PC-3 (cell line): Measurements from ENCODE around the gene LRRC10. TPM values are rescaled to one million over a fixed set of nuclear protein-coding genes. Genes with fewer than 3 reads are reported as not detected.

Experiments used
- ATAC-seq: fragments of 200-7000 bp; cut with Tn5 transposase; 2 replicates; pipeline ENCODE4 v1.9.1; 2020; ENCODE audit warnings: mild to moderate bottlenecking, moderate library complexity
- BruUV-seq: library from RNA; stranded (reverse); fragments of 400-500 nt; replicated peaks from 2 replicates; lab custom pipeline; 2021; lab: Mats Ljungman, UMichigan
- CTCF ChIA-PET: fragments of 300-600 bp; sonication (Branson Sonifier 250); formaldehyde crosslinking; loops from one replicate; lab custom pipeline; 2022; ENCODE audit warnings: antibody characterized with exemption; lab: Charles Lee
- POLR2A ChIA-PET: fragments of 300-600 bp; sonication (Branson Sonifier 250); formaldehyde crosslinking; loops from one replicate; lab custom pipeline; 2022; ENCODE audit warnings: antibody characterized with exemption; ENCODE audit not compliant: unreplicated experiment; lab: Charles Lee
- DNase-seq: peaks from one replicate; pipeline ENCODE4 v3.0.0-alpha.2; 2015
- H2AFZ ChIP-seq: fragments of 300-600 bp; sonication (generic); 2 replicates; pipeline ENCODE4 v1.6.0; 2016; ENCODE audit warnings: antibody characterized with exemption, low read length
- H3F3A ChIP-seq: fragments of 300-600 bp; sonication (generic); one replicate; pipeline ENCODE4 v1.6.0; 2017; ENCODE audit warnings: antibody characterized with exemption, low read length, control low read depth, mild to moderate bottlenecking; ENCODE audit not compliant: unreplicated experiment
- H3K27ac ChIP-seq: fragments of 300-600 bp; sonication (generic); 2 replicates; pipeline ENCODE4 v1.5.1; 2016; ENCODE audit warnings: mild to moderate bottlenecking, low read length
- H3K27me3 ChIP-seq: fragments of 300-600 bp; sonication (generic); 2 replicates; pipeline ENCODE4 v1.6.1; 2016; ENCODE audit warnings: low read length, mixed read lengths
- H3K36me3 ChIP-seq: fragments of 300-600 bp; sonication (generic); 2 replicates; pipeline ENCODE4 v1.6.1; 2016; ENCODE audit warnings: low read depth, mixed run types, low read length, mixed read lengths
- H3K4me1 ChIP-seq: fragments of 300-600 bp; sonication (generic); 2 replicates; pipeline ENCODE4 v1.5.1; 2016; ENCODE audit warnings: low read length; ENCODE audit not compliant: insufficient read depth
- H3K4me2 ChIP-seq: fragments of 300-600 bp; sonication (generic); 2 replicates; pipeline ENCODE4 v1.6.0; 2016; ENCODE audit warnings: low read length
- H3K4me3 ChIP-seq: fragments of 300-600 bp; sonication (generic); 2 replicates; pipeline ENCODE4 v1.5.1; 2016; ENCODE audit warnings: mild to moderate bottlenecking, low read length, mixed read lengths
- H3K79me2 ChIP-seq: fragments of 300-600 bp; sonication (generic); 2 replicates; pipeline ENCODE4 v1.6.1; 2017; ENCODE audit warnings: low read length, mixed read lengths
- H3K9ac ChIP-seq: fragments of 300-600 bp; sonication (generic); 2 replicates; pipeline ENCODE4 v1.6.0; 2016; ENCODE audit warnings: mild to moderate bottlenecking, low read length
- H3K9me2 ChIP-seq: fragments of 300-600 bp; sonication (generic); replicated peaks from 2 replicates; pipeline ENCODE4 v1.6.1; 2016; ENCODE audit warnings: mixed run types, low read length, mixed read lengths
- H3K9me3 ChIP-seq: fragments of 300-600 bp; sonication (generic); 2 replicates; pipeline ENCODE4 v1.6.1; 2016; ENCODE audit warnings: low read length, mixed read lengths
- H4K20me1 ChIP-seq: fragments of 300-600 bp; sonication (generic); 2 replicates; pipeline ENCODE4 v1.6.1; 2016; ENCODE audit warnings: low read length, mixed read lengths
- EZH2 ChIP-seq: fragments of 300-600 bp; sonication (generic); IDR thresholded peaks from one replicate; pipeline ENCODE4 v1.6.1; 2017; ENCODE audit warnings: antibody characterized with exemption, mild to moderate bottlenecking, low read length; ENCODE audit not compliant: unreplicated experiment
- EZH2phosphoT487 ChIP-seq: fragments of 300-600 bp; sonication (generic); IDR thresholded peaks from 2 replicates; pipeline ENCODE4 v1.6.1; 2018; ENCODE audit warnings: mild to moderate bottlenecking, antibody characterized with exemption, low read length, borderline replicate concordance
- intact Hi-C: fragments of 100-400 bp; cut with micrococcal nuclease; formaldehyde crosslinking; loops from 2 replicates; pipeline ENCODE4 v1.9.0; 2023
- total RNA-seq: library from RNA; depleted of rRNA; stranded (reverse); fragments of >200 nt; gene quantifications from 2 replicates; pipeline ENCODE4 v1.2.3, GENCODE V29; 2014
- TF ChIP-seq, protein P1 (sequence below): fragments of 300-600 bp; sonication (generic); conservative IDR thresholded peaks from 2 replicates; pipeline ENCODE4 v1.5.1; 2017; ENCODE audit warnings: antibody characterized with exemption, low read depth, mild to moderate bottlenecking, low read length

LRRC10 gene
- total RNA-seq, 1 experiment from 2014 or later = not detected

DNA sequence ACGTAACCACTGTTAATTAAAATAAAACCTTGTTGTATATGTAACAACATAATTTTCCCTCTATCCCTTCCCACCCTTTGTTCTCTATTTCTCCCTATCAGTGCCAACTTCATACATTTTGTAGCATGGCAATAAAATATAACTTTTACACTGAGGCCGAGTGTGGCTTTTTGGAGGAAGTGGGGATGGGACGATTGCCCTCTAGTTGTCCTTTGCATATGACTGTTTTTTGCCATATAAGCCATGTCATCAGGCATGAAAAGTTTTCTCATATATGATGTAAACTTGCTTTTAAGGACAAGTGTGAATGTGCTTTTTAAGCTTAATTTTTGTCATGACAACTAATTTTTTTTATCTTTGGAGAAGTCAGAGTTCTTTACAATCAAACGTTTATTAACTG is 31.7 kb downstream of the LRRC10 start:
- Histone ChIP-seq H3K27ac (no peak overlapping the region), H3K9ac (no peak overlapping the region), H3K9me3 (no peaks in the 10 kb centered on the region), H3K4me1 (peaks cover 7% of the 10 kb centered on the region; the same call in 1 of the 2 replicates), H4K20me1 (no peaks in the 10 kb centered on the region), H3K4me3 (no peak overlapping the region), H2AFZ (no peak overlapping the region), H3K4me2 (no peak overlapping the region), H3K9me2 (no peaks in the 10 kb centered on the region), H3K27me3 (no peaks in the 10 kb centered on the region), H3F3A (no peaks in the 10 kb centered on the region), H3K79me2 (no peaks in the 10 kb centered on the region), H3K36me3 (peaks cover 14% of the 10 kb centered on the region; the same call in 1 of the 2 replicates)
- BruUV-seq = no TSS peak
- TF ChIP-seq EZH2phosphoT487 (no peak), EZH2 (no peak)
- TF ChIP-seq, protein P1, sequence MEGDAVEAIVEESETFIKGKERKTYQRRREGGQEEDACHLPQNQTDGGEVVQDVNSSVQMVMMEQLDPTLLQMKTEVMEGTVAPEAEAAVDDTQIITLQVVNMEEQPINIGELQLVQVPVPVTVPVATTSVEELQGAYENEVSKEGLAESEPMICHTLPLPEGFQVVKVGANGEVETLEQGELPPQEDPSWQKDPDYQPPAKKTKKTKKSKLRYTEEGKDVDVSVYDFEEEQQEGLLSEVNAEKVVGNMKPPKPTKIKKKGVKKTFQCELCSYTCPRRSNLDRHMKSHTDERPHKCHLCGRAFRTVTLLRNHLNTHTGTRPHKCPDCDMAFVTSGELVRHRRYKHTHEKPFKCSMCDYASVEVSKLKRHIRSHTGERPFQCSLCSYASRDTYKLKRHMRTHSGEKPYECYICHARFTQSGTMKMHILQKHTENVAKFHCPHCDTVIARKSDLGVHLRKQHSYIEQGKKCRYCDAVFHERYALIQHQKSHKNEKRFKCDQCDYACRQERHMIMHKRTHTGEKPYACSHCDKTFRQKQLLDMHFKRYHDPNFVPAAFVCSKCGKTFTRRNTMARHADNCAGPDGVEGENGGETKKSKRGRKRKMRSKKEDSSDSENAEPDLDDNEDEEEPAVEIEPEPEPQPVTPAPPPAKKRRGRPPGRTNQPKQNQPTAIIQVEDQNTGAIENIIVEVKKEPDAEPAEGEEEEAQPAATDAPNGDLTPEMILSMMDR = no peak
- intact Hi-C loops = no loop called here
- ATAC-seq (no peak), DNase-seq (no peak)
- ChIA-PET POLR2A (no interaction called here), CTCF (no interaction called here)

DNA sequence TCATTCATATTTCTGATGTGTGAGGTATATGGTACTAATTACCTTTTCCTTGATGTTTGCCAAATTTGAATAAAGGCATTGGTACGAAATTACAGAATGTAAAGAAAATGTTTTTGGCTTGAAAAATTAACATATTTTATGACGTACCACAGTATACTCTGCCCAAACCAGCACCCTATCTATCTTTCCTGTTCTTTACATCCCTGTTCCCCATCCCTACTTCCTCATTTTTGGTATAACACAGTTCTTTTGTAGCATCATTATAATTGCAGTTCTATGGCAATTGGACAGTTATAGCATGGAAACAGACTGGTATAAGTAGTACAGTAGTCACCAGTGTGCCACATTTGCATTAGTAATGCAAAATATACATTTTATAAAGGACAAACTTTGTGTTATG is 32.4 kb downstream of the LRRC10 start:
- Histone ChIP-seq H3K4me2 (no peak overlapping the region), H3K9ac (no peak overlapping the region), H3K9me2 (no peaks in the 10 kb centered on the region), H3K36me3 (peaks cover 16% of the 10 kb centered on the region; the same call in 1 of the 2 replicates), H3F3A (no peaks in the 10 kb centered on the region), H3K27me3 (no peaks in the 10 kb centered on the region), H4K20me1 (no peaks in the 10 kb centered on the region), H3K9me3 (no peaks in the 10 kb centered on the region), H2AFZ (no peak overlapping the region), H3K4me3 (no peak overlapping the region), H3K4me1 (peaks cover 7% of the 10 kb centered on the region; the same call in 1 of the 2 replicates), H3K79me2 (no peaks in the 10 kb centered on the region), H3K27ac (no peak overlapping the region)
- TF ChIP-seq, protein P1 = no peak
- TF ChIP-seq EZH2phosphoT487 = no peak
- no peak for TF ChIP-seq EZH2
- no peak for DNase-seq
- intact Hi-C loops = no loop called here
- POLR2A ChIA-PET = interaction anchor here (0.7 kb wide), 1 partner anchor 262 kb away, joined by 8 read pairs; no protein-coding TSS in a partner anchor
- no peak for ATAC-seq
- CTCF ChIA-PET = no interaction called here
- no TSS peak for BruUV-seq

DNA sequence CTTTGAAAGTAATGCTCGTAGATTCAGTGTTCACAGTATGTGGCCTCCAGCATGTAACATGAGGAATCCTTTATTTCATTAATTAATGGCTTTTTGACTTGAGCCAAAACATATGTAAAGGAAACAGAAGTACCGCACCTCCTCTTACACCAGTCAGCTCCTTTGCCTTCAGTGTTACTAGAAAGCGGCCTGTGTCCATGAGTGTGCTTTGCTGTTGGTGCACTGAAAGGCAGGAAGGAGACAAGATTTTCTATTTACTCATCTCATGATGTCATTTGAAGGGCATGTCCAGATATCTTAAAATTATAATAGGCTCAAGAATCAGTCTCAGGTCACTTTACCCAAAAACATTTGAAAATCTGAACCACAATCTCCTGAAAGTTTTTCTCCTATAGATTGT is 35.4 kb downstream of the LRRC10 start:
- no peak for DNase-seq
- CTCF ChIA-PET = no interaction called here
- ATAC-seq = peak; percentile 40; the same call in 1 of the 2 replicates
- H3K9ac ChIP-seq = no peak overlapping the region
- no peak overlapping the region for H3K4me3 ChIP-seq
- H3K4me1 ChIP-seq = peaks cover 4% of the 10 kb centered on the region
- H3K79me2 ChIP-seq = no peaks in the 10 kb centered on the region
- H4K20me1 ChIP-seq = no peaks in the 10 kb centered on the region
- H3F3A ChIP-seq = no peaks in the 10 kb centered on the region
- TF ChIP-seq EZH2phosphoT487 (no peak), EZH2 (no peak)
- TF ChIP-seq, protein P1 = no peak
- POLR2A ChIA-PET = no interaction called here
- no TSS peak for BruUV-seq
- H3K9me2 ChIP-seq = no peaks in the 10 kb centered on the region
- no peaks in the 10 kb centered on the region for H3K9me3 ChIP-seq
- peaks cover 27% of the 10 kb centered on the region for H3K36me3 ChIP-seq
- no peaks in the 10 kb centered on the region for H3K27me3 ChIP-seq
- intact Hi-C loops = no loop called here
- H2AFZ ChIP-seq = no peak overlapping the region
- H3K4me2 ChIP-seq = no peak overlapping the region
- no peak overlapping the region for H3K27ac ChIP-seq
